Ectodermal cell (in vitro differentiated cells): ENCODE data around the gene PROM2. TPM values are rescaled to one million over a fixed set of nuclear protein-coding genes. Genes with fewer than 3 reads are reported as not detected.

ENCODE experiments used
- H3K27ac ChIP-seq: 2 replicates; pipeline ENCODE4 v1.7.0; 2013; ENCODE audit warnings: mild to moderate bottlenecking, low read depth, low read length; ENCODE audit not compliant: insufficient read depth, poor library complexity, severe bottlenecking
- H3K27me3 ChIP-seq: 2 replicates; pipeline ENCODE4 v1.7.0; 2013; ENCODE audit warnings: mild to moderate bottlenecking, low read length; ENCODE audit not compliant: insufficient read depth, control insufficient read depth, poor library complexity, severe bottlenecking
- H3K36me3 ChIP-seq: one replicate; pipeline ENCODE4 v1.7.0; 2013; ENCODE audit warnings: low read length; ENCODE audit not compliant: control insufficient read depth, insufficient read depth
- H3K4me1 ChIP-seq: one replicate; pipeline ENCODE4 v1.7.0; 2013; ENCODE audit warnings: low read length; ENCODE audit not compliant: control insufficient read depth, insufficient read depth
- H3K4me3 ChIP-seq: 2 replicates; pipeline ENCODE4 v1.7.0; 2013; ENCODE audit warnings: low read depth, low read length, control low read depth; ENCODE audit not compliant: insufficient read depth
- H3K9me3 ChIP-seq: 2 replicates; pipeline ENCODE4 v1.7.0; 2013; ENCODE audit warnings: mild to moderate bottlenecking, low read length, moderate library complexity; ENCODE audit not compliant: control insufficient read depth
- WGBS, 2 experiments: methylation state at CpG; one replicate each; pipeline ENCODE4 v1.1.7; 2013; ENCODE audit warnings: missing lambda C conversion rate in 2 of 2; 5-methylcytosine and 5-hydroxymethylcytosine counted together
- polyA plus RNA-seq, 4 experiments: library from polyadenylated mRNA; stranded (reverse); fragments of 50-300 nt; gene quantifications; one replicate each; pipeline ENCODE4 v1.2.3, GENCODE V29; 2013

PROM2 gene, protein sequence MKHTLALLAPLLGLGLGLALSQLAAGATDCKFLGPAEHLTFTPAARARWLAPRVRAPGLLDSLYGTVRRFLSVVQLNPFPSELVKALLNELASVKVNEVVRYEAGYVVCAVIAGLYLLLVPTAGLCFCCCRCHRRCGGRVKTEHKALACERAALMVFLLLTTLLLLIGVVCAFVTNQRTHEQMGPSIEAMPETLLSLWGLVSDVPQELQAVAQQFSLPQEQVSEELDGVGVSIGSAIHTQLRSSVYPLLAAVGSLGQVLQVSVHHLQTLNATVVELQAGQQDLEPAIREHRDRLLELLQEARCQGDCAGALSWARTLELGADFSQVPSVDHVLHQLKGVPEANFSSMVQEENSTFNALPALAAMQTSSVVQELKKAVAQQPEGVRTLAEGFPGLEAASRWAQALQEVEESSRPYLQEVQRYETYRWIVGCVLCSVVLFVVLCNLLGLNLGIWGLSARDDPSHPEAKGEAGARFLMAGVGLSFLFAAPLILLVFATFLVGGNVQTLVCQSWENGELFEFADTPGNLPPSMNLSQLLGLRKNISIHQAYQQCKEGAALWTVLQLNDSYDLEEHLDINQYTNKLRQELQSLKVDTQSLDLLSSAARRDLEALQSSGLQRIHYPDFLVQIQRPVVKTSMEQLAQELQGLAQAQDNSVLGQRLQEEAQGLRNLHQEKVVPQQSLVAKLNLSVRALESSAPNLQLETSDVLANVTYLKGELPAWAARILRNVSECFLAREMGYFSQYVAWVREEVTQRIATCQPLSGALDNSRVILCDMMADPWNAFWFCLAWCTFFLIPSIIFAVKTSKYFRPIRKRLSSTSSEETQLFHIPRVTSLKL
- 1.6 TPM for polyA plus RNA-seq (2013, experiment 1 of 4)
- polyA plus RNA-seq (2013, experiment 2 of 4) = 1.3 TPM
- 0.96 TPM for polyA plus RNA-seq (2013, experiment 3 of 4)
- polyA plus RNA-seq (2013, experiment 4 of 4) = 0.93 TPM

DNA sequence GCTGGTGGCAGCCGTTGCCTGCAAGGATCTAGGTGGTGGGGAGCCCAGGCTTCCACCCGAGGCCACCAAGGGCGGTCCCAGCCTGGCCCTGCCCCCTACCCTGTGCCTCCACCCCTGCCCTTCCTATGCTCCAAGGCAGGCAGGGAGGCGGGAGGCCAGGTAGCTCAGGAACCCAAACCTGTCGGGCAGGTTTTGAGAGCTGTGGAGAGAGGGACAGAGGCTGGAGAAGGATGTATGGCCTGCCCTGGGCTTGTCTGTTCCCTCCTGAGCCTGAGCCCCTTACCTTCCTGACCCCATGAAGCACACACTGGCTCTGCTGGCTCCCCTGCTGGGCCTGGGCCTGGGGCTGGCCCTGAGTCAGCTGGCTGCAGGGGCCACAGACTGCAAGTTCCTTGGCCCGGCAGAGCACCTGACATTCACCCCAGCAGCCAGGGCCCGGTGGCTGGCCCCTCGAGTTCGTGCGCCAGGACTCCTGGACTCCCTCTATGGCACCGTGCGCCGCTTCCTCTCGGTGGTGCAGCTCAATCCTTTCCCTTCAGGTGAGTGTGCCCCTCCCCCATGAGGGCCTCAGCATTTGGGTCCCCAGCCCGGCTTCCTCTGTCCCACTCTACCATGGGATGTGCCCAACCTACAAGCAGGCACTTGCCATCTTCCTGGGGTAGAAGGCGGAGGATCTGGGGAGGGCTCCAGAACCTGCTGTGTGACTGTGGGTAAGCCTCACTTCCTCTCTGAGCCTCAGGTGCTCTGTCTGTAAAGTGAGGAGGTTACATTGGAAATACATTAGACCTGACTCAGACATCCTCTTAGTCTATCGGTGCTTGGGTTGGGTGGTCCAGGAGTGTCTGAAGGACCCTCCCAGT is at the start of gene PROM2:
Gene PROM2 (plus strand): TSS at position 159 of the 860 bp plus-strand sequence. CDS start 137 bp downstream, at position 296.
- 82 to 86% methylated on average over 17 of the region's 17 CpGs for WGBS, 2 experiments
- Histone ChIP-seq H3K4me3 (no peak within 1 kb of the TSS), H3K4me1 (no peaks in the 10 kb centered on the region), H3K9me3 (no peaks in the 10 kb centered on the region), H3K27ac (no peak within 1 kb of the TSS), H3K27me3 (no peaks in the 10 kb centered on the region), H3K36me3 (no peaks in the 10 kb centered on the region)

DNA sequence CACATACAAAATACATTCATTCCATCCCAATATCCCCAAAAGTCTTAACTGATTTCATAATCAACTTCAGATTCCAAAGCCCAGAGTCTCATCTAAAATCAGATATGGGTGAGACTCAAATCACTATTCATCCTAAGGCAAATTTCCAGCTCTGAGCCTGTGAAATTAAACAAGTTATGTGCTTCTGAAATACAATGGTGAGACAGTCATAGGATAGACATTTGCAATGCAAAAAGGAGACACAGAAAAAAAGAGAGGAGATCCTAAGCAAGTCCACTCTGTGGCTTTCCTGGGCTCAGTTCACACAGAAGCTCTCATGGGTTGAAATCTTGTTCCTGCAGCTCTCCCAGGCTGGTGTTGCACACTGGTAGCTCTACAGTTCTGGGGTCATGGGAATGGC is 48.6 kb upstream of the PROM2 start:
- no peaks in the 10 kb centered on the region for H3K4me1 ChIP-seq
- no peak overlapping the region for H3K27ac ChIP-seq
- H3K27me3 ChIP-seq = no peaks in the 10 kb centered on the region
- H3K4me3 ChIP-seq = no peak overlapping the region
- peaks cover 9% of the 10 kb centered on the region for H3K36me3 ChIP-seq
- H3K9me3 ChIP-seq = no peaks in the 10 kb centered on the region

DNA sequence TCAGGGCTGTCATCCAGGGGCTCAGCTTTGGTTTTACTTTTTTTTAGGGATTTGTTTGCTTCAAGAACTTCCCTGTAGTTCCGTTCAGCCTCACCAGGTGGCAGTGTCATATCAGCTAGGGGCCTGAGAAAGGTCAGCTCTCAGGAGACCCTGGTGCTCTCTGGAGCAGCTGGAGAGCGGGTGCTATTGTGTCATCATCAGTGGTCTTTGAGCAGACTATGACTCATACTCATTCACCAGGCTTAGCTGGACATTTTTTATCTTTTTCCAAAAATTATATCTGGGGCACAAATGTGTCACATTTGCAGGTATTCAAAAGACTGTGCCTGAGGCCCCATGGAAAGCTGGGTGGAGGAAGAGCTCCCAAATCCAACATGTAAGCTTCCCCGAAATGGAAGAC is 42.5 kb upstream of the PROM2 start:
- no peaks in the 10 kb centered on the region for H3K36me3 ChIP-seq
- WGBS, 2 experiments = 53 to 60% methylated on average over 3 of the region's 3 CpGs
- no peaks in the 10 kb centered on the region for H3K27me3 ChIP-seq
- H3K4me3 ChIP-seq = no peak overlapping the region
- H3K9me3 ChIP-seq = no peaks in the 10 kb centered on the region
- H3K4me1 ChIP-seq = no peaks in the 10 kb centered on the region
- H3K27ac ChIP-seq = no peak overlapping the region

DNA sequence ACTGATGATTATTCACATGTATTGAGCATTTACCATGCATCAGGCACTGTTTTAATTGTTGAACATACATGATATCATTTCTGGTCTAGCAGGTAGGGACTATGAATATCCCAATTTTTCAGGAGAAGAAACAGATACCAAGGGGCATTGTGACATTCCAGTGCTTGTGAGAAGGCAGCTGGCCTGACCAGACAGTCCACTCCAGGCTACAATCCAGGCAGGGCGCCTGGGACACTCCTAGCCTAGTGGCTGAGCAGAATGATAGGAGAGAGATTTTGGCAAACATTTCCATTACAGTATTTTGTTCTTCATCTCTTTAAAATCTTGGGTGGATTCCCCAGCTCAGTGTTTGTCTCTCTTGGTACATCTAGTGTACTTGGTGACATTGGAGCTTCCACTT is 42.0 kb upstream of the PROM2 start:
- Histone ChIP-seq H3K9me3 (no peaks in the 10 kb centered on the region), H3K36me3 (no peaks in the 10 kb centered on the region), H3K4me1 (no peaks in the 10 kb centered on the region), H3K27ac (no peak overlapping the region), H3K27me3 (no peaks in the 10 kb centered on the region), H3K4me3 (no peak overlapping the region)
- WGBS, 2 experiments = 75 to 100% methylated on average over 1 of the region's 1 CpG

DNA sequence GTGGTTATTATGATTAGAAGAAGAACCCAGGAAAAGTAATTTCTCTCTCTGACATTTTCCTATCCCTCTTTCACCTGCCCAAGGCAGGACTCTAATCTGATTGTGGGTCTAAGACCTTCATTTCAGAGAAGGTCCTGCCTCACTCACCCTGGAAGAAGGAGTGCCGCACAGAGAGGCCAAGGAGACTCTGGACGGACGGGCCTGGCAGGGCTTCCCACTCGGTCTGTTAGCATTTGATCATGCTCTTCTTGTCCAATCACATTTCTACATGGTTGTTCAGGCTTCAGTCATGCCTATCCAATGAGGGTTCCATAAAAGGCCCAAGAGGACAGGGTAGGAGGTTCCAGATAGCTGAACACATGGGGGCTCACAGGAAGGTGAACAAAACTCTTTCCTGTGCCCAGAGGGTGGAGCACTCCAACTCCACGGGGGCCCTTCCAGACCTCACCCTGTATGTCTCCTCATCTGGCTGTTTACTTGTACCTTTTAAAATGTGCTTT is 39.9 kb upstream of the PROM2 start:
- 90 to 93% methylated on average over 5 of the region's 5 CpGs for WGBS, 2 experiments
- H3K27ac ChIP-seq = no peak overlapping the region

DNA sequence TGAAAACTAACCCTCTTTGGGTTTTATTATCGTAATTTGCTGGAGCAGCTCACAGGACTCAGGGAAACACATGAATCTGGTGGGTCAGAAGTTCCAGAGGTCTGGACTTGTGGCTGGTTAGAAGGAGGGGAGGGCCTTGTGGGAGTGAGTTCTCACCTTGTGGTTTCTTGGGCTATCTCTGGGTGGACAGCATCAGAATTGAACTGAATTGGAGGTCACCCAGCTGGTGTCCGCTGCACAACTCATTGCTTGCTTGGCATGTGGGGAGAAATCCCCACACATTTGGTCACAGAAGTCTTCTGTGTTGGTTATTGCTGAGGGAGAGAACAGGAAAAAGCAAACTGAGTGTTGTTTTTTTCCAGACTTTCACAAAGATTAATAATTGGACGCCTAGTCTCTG is 39.4 kb upstream of the PROM2 start:
- H3K27ac ChIP-seq = no peak overlapping the region
- no peaks in the 10 kb centered on the region for H3K27me3 ChIP-seq
- H3K4me3 ChIP-seq = no peak overlapping the region
- H3K36me3 ChIP-seq = no peaks in the 10 kb centered on the region
- 92% methylated on average over 3 of the region's 3 CpGs for whole genome bisulfite sequencing, 2 experiments
- H3K4me1 ChIP-seq = no peaks in the 10 kb centered on the region
- H3K9me3 ChIP-seq = no peaks in the 10 kb centered on the region

More for the DNA sequence above, 39.9 kb upstream of the PROM2 start:
- no peaks in the 10 kb centered on the region for H3K27me3 ChIP-seq
- H3K4me1 ChIP-seq = no peaks in the 10 kb centered on the region
- H3K36me3 ChIP-seq = no peaks in the 10 kb centered on the region
- no peaks in the 10 kb centered on the region for H3K9me3 ChIP-seq
- H3K4me3 ChIP-seq = no peak overlapping the region

DNA sequence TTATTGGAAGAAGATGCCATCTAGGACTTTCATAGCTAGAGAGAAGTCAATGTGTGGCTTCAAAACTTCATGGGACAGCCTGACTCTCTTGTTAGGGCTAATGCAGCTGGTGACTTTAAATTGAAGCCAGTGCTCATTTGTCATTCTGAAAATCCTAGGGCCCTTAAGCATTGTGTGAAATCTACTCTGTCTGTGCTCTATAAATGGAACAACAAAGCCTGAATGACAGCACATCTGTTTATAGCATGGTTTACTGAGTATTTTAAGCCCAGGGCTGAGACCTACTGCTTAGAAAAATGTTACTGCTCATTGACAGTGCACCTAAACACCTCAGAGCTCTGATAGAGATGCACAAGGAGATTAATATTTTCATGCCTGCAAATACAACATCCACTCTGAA is 36.1 kb upstream of the PROM2 start:
- no peaks in the 10 kb centered on the region for H3K4me1 ChIP-seq
- no peak overlapping the region for H3K27ac ChIP-seq
- H3K36me3 ChIP-seq = no peaks in the 10 kb centered on the region
- H3K4me3 ChIP-seq = no peak overlapping the region
- peaks cover 4% of the 10 kb centered on the region for H3K9me3 ChIP-seq
- no peaks in the 10 kb centered on the region for H3K27me3 ChIP-seq

DNA sequence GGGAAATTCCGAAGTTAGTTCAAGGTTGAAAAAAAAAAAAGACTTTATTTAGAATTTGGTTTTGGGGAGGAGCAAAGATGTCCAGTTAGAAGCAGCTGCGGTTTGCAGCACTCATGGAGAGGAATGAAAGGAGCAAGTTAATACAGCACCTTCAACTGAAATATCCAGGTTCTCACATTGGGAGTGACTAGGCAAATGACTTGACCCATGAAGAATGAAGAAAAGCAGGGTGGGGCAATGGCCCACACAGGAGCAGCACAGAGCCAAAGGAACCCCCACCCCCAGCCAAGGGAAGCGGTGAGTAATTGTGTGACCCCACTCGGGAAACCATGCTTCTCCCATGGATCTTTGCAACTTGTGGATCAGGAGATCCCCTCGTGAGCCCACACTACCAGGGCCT is 34.2 kb upstream of the PROM2 start:
- Histone ChIP-seq H3K36me3 (no peaks in the 10 kb centered on the region), H3K4me1 (no peaks in the 10 kb centered on the region), H3K27me3 (no peaks in the 10 kb centered on the region), H3K9me3 (peaks cover 4% of the 10 kb centered on the region), H3K27ac (no peak overlapping the region), H3K4me3 (no peak overlapping the region)
- 92 to 93% methylated on average over 5 of the region's 5 CpGs for WGBS, 2 experiments

DNA sequence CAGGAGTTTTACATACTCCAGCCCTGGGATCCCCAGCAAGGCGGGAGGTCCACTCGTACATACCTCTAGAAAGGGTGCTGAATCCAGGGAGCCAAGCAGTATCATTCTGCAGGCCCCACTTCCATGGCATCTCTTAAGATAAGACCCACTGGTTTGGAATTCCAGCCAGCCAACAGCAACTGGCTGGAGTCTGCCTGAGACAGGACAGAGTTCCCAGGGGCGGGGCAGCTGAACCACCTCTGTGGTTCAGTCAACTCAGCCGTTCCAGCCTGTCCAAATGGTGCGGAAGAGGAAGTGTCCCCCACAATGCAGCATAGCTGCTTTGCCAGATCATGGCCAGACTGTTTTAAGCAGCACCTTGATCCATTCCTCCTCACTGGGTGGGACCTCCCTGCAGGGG is 33.7 kb upstream of the PROM2 start:
- no peak overlapping the region for H3K27ac ChIP-seq
- WGBS, 2 experiments = 94% methylated on average over 5 of the region's 5 CpGs

More for the DNA sequence above, 33.7 kb upstream of the PROM2 start:
- no peak overlapping the region for H3K4me3 ChIP-seq
- H3K4me1 ChIP-seq = no peaks in the 10 kb centered on the region
- no peaks in the 10 kb centered on the region for H3K36me3 ChIP-seq
- H3K9me3 ChIP-seq = peaks cover 4% of the 10 kb centered on the region
- no peaks in the 10 kb centered on the region for H3K27me3 ChIP-seq
